Keratinocyte (primary cell): ENCODE results near the gene PABPN1. TPM values are rescaled to one million over a fixed set of nuclear protein-coding genes. Genes with fewer than 3 reads are reported as not detected.

ENCODE experiments used
- DNase-seq: peaks from one replicate; pipeline ENCODE4 v3.0.0-alpha.2; 2011; ENCODE audit warnings: low read depth, missing footprints, low spot score
- FAIRE-seq: peaks from 2 replicates; lab custom pipeline; 2011; peaks lifted over from hg19 to GRCh38; lab: Jason Lieb, UNC
- H2AFZ ChIP-seq: 2 replicates; pipeline ENCODE4 v1.6.0; 2012; ENCODE audit warnings: low read length, control low read depth, inconsistent platforms; ENCODE audit not compliant: control insufficient read depth
- H3K27ac ChIP-seq: 2 replicates; pipeline ENCODE4 v1.5.1; 2011; ENCODE audit warnings: low read length; ENCODE audit not compliant: control insufficient read depth, insufficient read depth
- H3K27me3 ChIP-seq: 3 replicates; pipeline ENCODE4 v1.6.0; 2011; ENCODE audit warnings: low read length; ENCODE audit not compliant: control insufficient read depth, insufficient read depth; ENCODE audit errors: extremely low read depth
- H3K36me3 ChIP-seq, 2 experiments: 2 replicates in 1 of 2; 3 replicates in 1 of 2; pipeline ENCODE4 v1.5.1; 2011; ENCODE audit warnings: low read length in 2 of 2, mild to moderate bottlenecking in 1 of 2; ENCODE audit not compliant: control insufficient read depth in 2 of 2, insufficient read depth in 2 of 2; ENCODE audit errors: extremely low read depth in 1 of 2
- H3K4me1 ChIP-seq: 3 replicates; pipeline ENCODE4 v1.5.1; 2011; ENCODE audit warnings: low read length; ENCODE audit not compliant: control insufficient read depth, insufficient read depth; ENCODE audit errors: extremely low read depth
- H3K4me2 ChIP-seq: 3 replicates; pipeline ENCODE4 v1.6.0; 2011; ENCODE audit warnings: low read depth, low read length; ENCODE audit not compliant: control insufficient read depth, insufficient read depth; ENCODE audit errors: extremely low read depth
- H3K4me3 ChIP-seq, 3 experiments: fragments of 200-600 bp in 1 of 3; sonication (generic) in 1 of 3; 2 replicates in 2 of 3; 3 replicates in 1 of 3; pipeline ENCODE4 v1.5.1; 2011 to 2016; ENCODE audit warnings: low read length in 3 of 3, mild to moderate bottlenecking in 3 of 3, control low read depth in 2 of 3, inconsistent platforms in 1 of 3, low read depth in 1 of 3, mixed read lengths in 1 of 3, mixed run types in 1 of 3, moderate library complexity in 1 of 3; ENCODE audit not compliant: control insufficient read depth in 2 of 3, insufficient read depth in 2 of 3; ENCODE audit errors: extremely low read depth in 1 of 3
- H3K79me2 ChIP-seq: 2 replicates; pipeline ENCODE4 v1.6.0; 2012; ENCODE audit warnings: low read length; ENCODE audit not compliant: control insufficient read depth, insufficient read depth
- H3K9ac ChIP-seq: 3 replicates; pipeline ENCODE4 v1.6.0; 2011; ENCODE audit warnings: low read length; ENCODE audit not compliant: control insufficient read depth, insufficient read depth; ENCODE audit errors: extremely low read depth
- H3K9me1 ChIP-seq: 3 replicates; pipeline ENCODE4 v1.6.0; 2011; ENCODE audit warnings: low read length; ENCODE audit not compliant: control insufficient read depth, insufficient read depth; ENCODE audit errors: extremely low read depth
- H3K9me3 ChIP-seq: 2 replicates; pipeline ENCODE4 v1.5.1; 2012; ENCODE audit warnings: low read depth, low read length; ENCODE audit not compliant: control insufficient read depth
- H4K20me1 ChIP-seq: 3 replicates; pipeline ENCODE4 v1.6.0; 2011; ENCODE audit warnings: low read length; ENCODE audit not compliant: control insufficient read depth, insufficient read depth; ENCODE audit errors: extremely low read depth
- EZH2 ChIP-seq: IDR thresholded peaks from one replicate; pipeline ENCODE4 v1.6.1; 2012; ENCODE audit warnings: inconsistent platforms, mild to moderate bottlenecking, low read length, moderate library complexity
- dilution Hi-C: fragments of 300-500 bp; cut with MboI; formaldehyde crosslinking; loops from one replicate; pipeline ENCODE4 v1.7.0; 2020; ENCODE audit warnings: low sequenced_read_pairs; ENCODE audit not compliant: extremely low pct_ligation_motif_present
- polyA plus RNA-seq, 5 experiments: library from polyadenylated mRNA; depleted of rRNA in 3 of 5; stranded (reverse) in 3 of 5; stranded (forward) in 1 of 5; unstranded in 1 of 5; fragments of >200 nt; gene quantifications; 1 replicate in 1 of 5; 2 replicates in 3 of 5; 3 replicates in 1 of 5; pipeline versions ENCODE4 v1.2.1 to v1.2.3, GENCODE V29; 2011 to 2012; ENCODE audit warnings: missing spikeins in 2 of 5, low read depth in 1 of 5, low replicate concordance in 1 of 5
- TF ChIP-seq, protein P1 (sequence below), 3 experiments: IDR thresholded peaks in 1 of 3; conservative IDR thresholded peaks in 1 of 3; optimal IDR thresholded peaks in 1 of 3; 2 replicates in 2 of 3; 3 replicates in 1 of 3; pipeline versions ENCODE3 to v1.5.1; 2011; ENCODE audit warnings: low read length in 3 of 3, mild to moderate bottlenecking in 3 of 3, moderate library complexity in 2 of 3, control low read depth in 1 of 3, inconsistent platforms in 1 of 3; ENCODE audit not compliant: insufficient read depth in 2 of 3; ENCODE audit errors: extremely low read depth in 1 of 3

Gene PABPN1
- polyA plus RNA-seq, 1 donor (not counting 4 experiments of a cell fraction or from before 2014, with no cell fraction given), result 185 TPM

DNA sequence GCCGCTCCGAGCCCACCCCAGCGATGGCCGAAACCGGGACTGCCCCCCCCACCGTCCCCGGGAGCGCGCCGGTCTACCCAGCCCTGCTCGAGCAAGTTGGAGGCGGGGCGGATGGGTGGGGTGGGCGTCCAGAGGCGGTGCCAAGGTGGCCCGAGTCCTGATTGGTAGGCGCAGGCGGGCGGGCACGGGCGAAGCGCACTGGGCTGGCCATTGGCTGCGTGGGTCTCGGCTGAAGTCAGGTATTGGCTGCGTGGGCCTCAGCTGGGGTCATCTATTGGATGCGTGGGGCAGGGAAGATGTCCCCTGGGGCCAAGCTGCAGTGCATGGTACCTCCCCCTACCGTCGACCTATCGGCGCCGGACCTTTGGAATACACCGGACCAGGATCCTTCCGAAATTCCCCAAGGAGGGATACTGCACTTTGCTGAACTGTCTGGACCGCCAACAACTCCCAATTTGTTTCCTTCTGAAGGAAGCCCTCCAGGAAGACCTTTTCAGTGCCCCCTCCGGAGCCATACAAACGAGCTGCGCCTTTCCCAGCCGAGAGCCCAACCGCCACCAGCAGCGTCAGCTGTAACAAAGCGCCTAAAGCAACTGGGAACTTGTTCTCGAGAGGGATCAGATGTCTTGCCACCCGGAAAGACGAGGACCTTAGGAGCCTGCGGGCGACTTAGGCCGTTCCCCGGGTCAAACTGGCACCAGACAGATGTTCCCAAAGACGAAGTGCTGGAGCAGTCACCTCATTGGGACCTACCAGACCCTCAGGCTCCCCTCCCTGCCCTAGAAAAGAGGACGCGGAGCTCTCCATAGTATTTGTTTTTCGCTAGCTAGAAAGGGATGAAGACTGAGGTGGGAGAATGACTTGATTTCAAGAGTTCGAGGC is 35.0 kb upstream of the PABPN1 start, which contains the start of gene HOMEZ:
HOMEZ (minus strand) TSS at position 113 of the 882 bp plus-strand sequence. CDS start 180 bp downstream, outside the sequence.
- H3K27me3 ChIP-seq, result no peaks in the 10 kb centered on the region
- H3K9ac ChIP-seq, result peak within 1 kb of the TSS; percentile 94
- no peaks in the 10 kb centered on the region for H4K20me1 ChIP-seq
- dilution Hi-C loops, result no loop called here
- peaks cover 5 to 7% of the 10 kb centered on the region in 2 experiments for H3K36me3 ChIP-seq
- peaks cover 14% of the 10 kb centered on the region for H3K4me1 ChIP-seq
- FAIRE-seq, result peak; percentile 69
- DNase-seq, result peak; percentile 86
- no peaks in the 10 kb centered on the region for H3K9me3 ChIP-seq
- TF ChIP-seq, protein P1, sequence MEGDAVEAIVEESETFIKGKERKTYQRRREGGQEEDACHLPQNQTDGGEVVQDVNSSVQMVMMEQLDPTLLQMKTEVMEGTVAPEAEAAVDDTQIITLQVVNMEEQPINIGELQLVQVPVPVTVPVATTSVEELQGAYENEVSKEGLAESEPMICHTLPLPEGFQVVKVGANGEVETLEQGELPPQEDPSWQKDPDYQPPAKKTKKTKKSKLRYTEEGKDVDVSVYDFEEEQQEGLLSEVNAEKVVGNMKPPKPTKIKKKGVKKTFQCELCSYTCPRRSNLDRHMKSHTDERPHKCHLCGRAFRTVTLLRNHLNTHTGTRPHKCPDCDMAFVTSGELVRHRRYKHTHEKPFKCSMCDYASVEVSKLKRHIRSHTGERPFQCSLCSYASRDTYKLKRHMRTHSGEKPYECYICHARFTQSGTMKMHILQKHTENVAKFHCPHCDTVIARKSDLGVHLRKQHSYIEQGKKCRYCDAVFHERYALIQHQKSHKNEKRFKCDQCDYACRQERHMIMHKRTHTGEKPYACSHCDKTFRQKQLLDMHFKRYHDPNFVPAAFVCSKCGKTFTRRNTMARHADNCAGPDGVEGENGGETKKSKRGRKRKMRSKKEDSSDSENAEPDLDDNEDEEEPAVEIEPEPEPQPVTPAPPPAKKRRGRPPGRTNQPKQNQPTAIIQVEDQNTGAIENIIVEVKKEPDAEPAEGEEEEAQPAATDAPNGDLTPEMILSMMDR (optimal IDR thresholded peaks at IDR 0.05 in 1 of 3, IDR thresholded peaks at IDR 0.05 in 1 of 3, conservative IDR thresholded peaks at IDR 0.05 in 1 of 3; ENCODE audit: extremely low read depth in 1 of 3, insufficient read depth in 2 of 3, low read length in 3 of 3), result peak in 1 of 3 experiments; percentile 4
- TF ChIP-seq EZH2, result no peak
- H2AFZ ChIP-seq, result peak within 1 kb of the TSS; percentile 91
- peak within 1 kb of the TSS; percentile 84 to 97 (median 96) for H3K4me3 ChIP-seq
- H3K79me2 ChIP-seq, result peaks cover 40% of the 10 kb centered on the region
- peak within 1 kb of the TSS; percentile 95 for H3K27ac ChIP-seq
- H3K4me2 ChIP-seq, result peak within 1 kb of the TSS; percentile 94
- no peaks in the 10 kb centered on the region for H3K9me1 ChIP-seq

- no peak overlapping the region for H2AFZ ChIP-seq
- H3K4me1 ChIP-seq, result peaks cover 14% of the 10 kb centered on the region
- peaks cover 34% of the 10 kb centered on the region for H3K79me2 ChIP-seq
- peak overlapping the region; percentile 79 for H3K9ac ChIP-seq
- FAIRE-seq, result no peak
- H3K27me3 ChIP-seq, result no peaks in the 10 kb centered on the region
- peaks cover 3% of the 10 kb centered on the region in 2 experiments for H3K36me3 ChIP-seq
- dilution Hi-C loops, result no loop called here
- DNase-seq, result no peak
- H3K4me3 ChIP-seq, result peak overlapping the region; percentile 79 to 96 (median 84)
- TF ChIP-seq, protein P1 (optimal IDR thresholded peaks at IDR 0.05 in 1 of 3, IDR thresholded peaks at IDR 0.05 in 1 of 3, conservative IDR thresholded peaks at IDR 0.05 in 1 of 3; ENCODE audit: extremely low read depth in 1 of 3, insufficient read depth in 2 of 3, low read length in 3 of 3), result no peak
- no peak for TF ChIP-seq EZH2
- H3K27ac ChIP-seq, result peak overlapping the region; percentile 95
- H3K9me1 ChIP-seq, result no peaks in the 10 kb centered on the region
- no peaks in the 10 kb centered on the region for H4K20me1 ChIP-seq
- H3K9me3 ChIP-seq, result no peaks in the 10 kb centered on the region
- peak overlapping the region; percentile 92 for H3K4me2 ChIP-seq
Measured at GRCh38 chr14:23286902-23287479, 34.3 kb upstream of the PABPN1 start.
